SK-N-MC (cell line): ENCODE results near the gene LSAMP.

ENCODE experiments used
- EZH2 ChIP-seq: fragments of 200-600 bp; sonication (generic); IDR thresholded peaks from one replicate; pipeline ENCODE4 v1.6.1; 2017; ENCODE audit warnings: antibody characterized with exemption
- POLR2AphosphoS5 ChIP-seq: IDR thresholded peaks from 2 replicates; pipeline ENCODE4 v1.6.1; 2012; ENCODE audit warnings: mild to moderate bottlenecking, low read depth, low read length, borderline replicate concordance

- TF ChIP-seq POLR2AphosphoS5 (no peak), EZH2 (no peak)
Measured at GRCh38 chr3:115958526-115958925, 486.8 kb downstream of the LSAMP start.
